OCI-LY1 (cell line): ENCODE measurements around the gene AP2A1.

Experiments
- H2AFZ ChIP-seq: fragments of 200-600 bp; sonication (generic), shearing (Covaris generic); 2 replicates; pipeline ENCODE4 v1.6.0; 2014; ENCODE audit warnings: antibody characterized with exemption, mild to moderate bottlenecking, low read length
- H3F3A ChIP-seq: fragments of 200-600 bp; sonication (generic), shearing (Covaris generic); 2 replicates; pipeline ENCODE4 v1.6.0; 2014; ENCODE audit warnings: mild to moderate bottlenecking, antibody characterized with exemption, low read length, moderate library complexity; ENCODE audit not compliant: insufficient read depth
- H3K27ac ChIP-seq: fragments of 200-600 bp; sonication (generic); 2 replicates; pipeline ENCODE4 v1.5.1; 2014; ENCODE audit warnings: low read length, mixed run types, mild to moderate bottlenecking, low read depth; ENCODE audit not compliant: poor library complexity, severe bottlenecking
- H3K27me3 ChIP-seq: fragments of 200-600 bp; sonication (generic); 2 replicates; pipeline ENCODE4 v1.6.0; 2014; ENCODE audit warnings: antibody characterized with exemption, mild to moderate bottlenecking, low read length, moderate library complexity; ENCODE audit not compliant: insufficient read depth
- H3K36me3 ChIP-seq: fragments of 200-600 bp; sonication (generic); 2 replicates; pipeline ENCODE4 v1.6.1; 2014; ENCODE audit warnings: mild to moderate bottlenecking, antibody characterized with exemption, low read length, moderate library complexity, mixed read lengths; ENCODE audit not compliant: insufficient read depth
- H3K4me1 ChIP-seq: fragments of 200-600 bp; sonication (generic); 2 replicates; pipeline ENCODE4 v1.5.1; 2014; ENCODE audit warnings: mild to moderate bottlenecking, low read length, moderate library complexity; ENCODE audit not compliant: insufficient read depth, severe bottlenecking
- H3K4me2 ChIP-seq: fragments of 200-600 bp; sonication (generic), shearing (Covaris generic); 2 replicates; pipeline ENCODE4 v1.6.1; 2014; ENCODE audit warnings: low read length
- H3K4me3 ChIP-seq: fragments of 200-600 bp; sonication (generic); 2 replicates; pipeline ENCODE4 v1.5.1; 2014; ENCODE audit warnings: low read length, low read depth, mild to moderate bottlenecking, mixed read lengths; ENCODE audit not compliant: poor library complexity, severe bottlenecking
- H3K79me2 ChIP-seq: fragments of 200-600 bp; shearing (Covaris generic); 2 replicates; pipeline ENCODE4 v1.6.1; 2016; ENCODE audit warnings: mixed run types, low read length, mixed read lengths; ENCODE audit not compliant: insufficient read depth
- H3K9ac ChIP-seq: fragments of 200-600 bp; sonication (generic), shearing (Covaris generic); 2 replicates; pipeline ENCODE4 v1.6.1; 2014; ENCODE audit warnings: mild to moderate bottlenecking, low read length, mixed read lengths
- H3K9me2 ChIP-seq: fragments of 200-600 bp; sonication (generic), shearing (Covaris generic); 2 replicates; pipeline ENCODE4 v1.6.1; 2014; ENCODE audit warnings: low read depth, mild to moderate bottlenecking, low read length, mixed read lengths
- H3K9me3 ChIP-seq: fragments of 200-600 bp; shearing (Covaris generic); 2 replicates; pipeline ENCODE4 v1.6.1; 2014; ENCODE audit warnings: low read length, mixed read lengths
- H4K20me1 ChIP-seq: fragments of 200-600 bp; sonication (generic), shearing (Covaris generic); 2 replicates; pipeline ENCODE4 v1.6.0; 2016; ENCODE audit warnings: mild to moderate bottlenecking, low read length; ENCODE audit not compliant: insufficient read depth
- CTCF ChIP-seq: fragments of 200-600 bp; sonication (generic), shearing (Covaris generic); IDR thresholded peaks from 2 replicates; pipeline ENCODE4 v1.5.1; 2017; ENCODE audit warnings: mild to moderate bottlenecking, antibody characterized with exemption, low read length, moderate library complexity, mixed read lengths
- EZH2 ChIP-seq: fragments of 200-600 bp; sonication (generic), shearing (Covaris generic); IDR thresholded peaks from 2 replicates; pipeline ENCODE4 v1.8.0; 2017; ENCODE audit warnings: borderline replicate concordance, mixed run types, mild to moderate bottlenecking, antibody characterized with exemption, low read length, moderate library complexity, mixed read lengths

Gene AP2A1

GRCh38 chr19:49772850-49773432, 6.1 kb downstream of the AP2A1 start:
- no peaks in the 10 kb centered on the region for H3K79me2 ChIP-seq
- H3K4me2 ChIP-seq: no peak overlapping the region
- H4K20me1 ChIP-seq: no peaks in the 10 kb centered on the region

GRCh38 chr19:49773663-49774350, 7.0 kb downstream of the AP2A1 start:
- Histone ChIP-seq H3K79me2 (no peaks in the 10 kb centered on the region), H3K4me3 (no peak overlapping the region), H3K36me3 (peaks cover 12% of the 10 kb centered on the region), H3K9ac (no peak overlapping the region), H3K9me2 (no peaks in the 10 kb centered on the region), H2AFZ (no peak overlapping the region), H4K20me1 (no peaks in the 10 kb centered on the region), H3K4me2 (no peak overlapping the region), H3K4me1 (peaks cover 10% of the 10 kb centered on the region), H3K27me3 (no peaks in the 10 kb centered on the region), H3K9me3 (no peaks in the 10 kb centered on the region), H3F3A (no peaks in the 10 kb centered on the region), H3K27ac (no peak overlapping the region)
- TF ChIP-seq CTCF: no peak
- no peak for TF ChIP-seq EZH2

More at GRCh38 chr19:49772850-49773432, 6.1 kb downstream of the AP2A1 start:
- Histone ChIP-seq H3K27me3 (no peaks in the 10 kb centered on the region), H3K9me2 (no peaks in the 10 kb centered on the region), H3K4me1 (peaks cover 16% of the 10 kb centered on the region), H3K36me3 (peaks cover 12% of the 10 kb centered on the region), H2AFZ (no peak overlapping the region), H3K9me3 (no peaks in the 10 kb centered on the region), H3K27ac (no peak overlapping the region), H3F3A (no peaks in the 10 kb centered on the region), H3K4me3 (no peak overlapping the region), H3K9ac (no peak overlapping the region)
- TF ChIP-seq CTCF (no peak), EZH2 (no peak)

GRCh38 chr19:49774969-49775368, 8.2 kb downstream of the AP2A1 start:
- H3K27me3 ChIP-seq: no peaks in the 10 kb centered on the region
- no peak for TF ChIP-seq CTCF
- no peak for TF ChIP-seq EZH2
- no peaks in the 10 kb centered on the region for H3K9me3 ChIP-seq
- no peak overlapping the region for H3K9ac ChIP-seq
- H3K4me2 ChIP-seq: no peak overlapping the region
- peaks cover 12% of the 10 kb centered on the region for H3K4me1 ChIP-seq
- no peak overlapping the region for H2AFZ ChIP-seq
- H3K9me2 ChIP-seq: no peaks in the 10 kb centered on the region
- no peaks in the 10 kb centered on the region for H3F3A ChIP-seq
- H3K79me2 ChIP-seq: no peaks in the 10 kb centered on the region
- no peak overlapping the region for H3K27ac ChIP-seq
- no peaks in the 10 kb centered on the region for H4K20me1 ChIP-seq
- H3K36me3 ChIP-seq: peaks cover 12% of the 10 kb centered on the region
- no peak overlapping the region for H3K4me3 ChIP-seq
